GM12878 (cell line): ENCODE data around the gene TMEM181.

Source experiments
- BHLHE40 ChIP-seq, 2 experiments: fragments of 450-650 bp in 1 of 2; IDR thresholded peaks; 2 replicates each; pipeline ENCODE4 v1.6.1; 2011 to 2017; ENCODE audit warnings: low read depth in 2 of 2, borderline replicate concordance in 1 of 2, improper control_type of control experiment in 1 of 2, low read length in 1 of 2, mild to moderate bottlenecking in 1 of 2
- CTCF ChIP-seq, 3 experiments: IDR thresholded peaks in 2 of 3; conservative IDR thresholded peaks in 1 of 3; 2 replicates each; pipeline ENCODE4 v1.5.1; 2011; ENCODE audit warnings: low read depth in 3 of 3, low read length in 3 of 3, mild to moderate bottlenecking in 3 of 3, control low read depth in 2 of 3, moderate library complexity in 2 of 3, inconsistent platforms in 1 of 3, mixed read lengths in 1 of 3; ENCODE audit not compliant: control insufficient read depth in 2 of 3, insufficient read depth in 1 of 3; ENCODE audit errors: extremely low read depth in 1 of 3
- POLR2AphosphoS2 ChIP-seq: IDR thresholded peaks from 2 replicates; pipeline ENCODE4 v1.6.1; 2011; ENCODE audit warnings: low read depth, mild to moderate bottlenecking, low read length, improper control_type of control experiment, moderate library complexity
- POLR2AphosphoS5 ChIP-seq: IDR thresholded peaks from 2 replicates; pipeline ENCODE4 v1.6.1; 2011; ENCODE audit warnings: mild to moderate bottlenecking, low read length, inconsistent platforms
- ZNF207 ChIP-seq: fragments of 450-650 bp; IDR thresholded peaks from 2 replicates; pipeline ENCODE4 v1.6.1; 2014; ENCODE audit warnings: antibody characterized with exemption, mild to moderate bottlenecking, borderline replicate concordance
- TF ChIP-seq, protein P1 (sequence below): IDR thresholded peaks from 2 replicates; pipeline ENCODE4 v1.6.1; 2012; ENCODE audit warnings: low read depth, low read length, improper control_type of control experiment

DNA sequence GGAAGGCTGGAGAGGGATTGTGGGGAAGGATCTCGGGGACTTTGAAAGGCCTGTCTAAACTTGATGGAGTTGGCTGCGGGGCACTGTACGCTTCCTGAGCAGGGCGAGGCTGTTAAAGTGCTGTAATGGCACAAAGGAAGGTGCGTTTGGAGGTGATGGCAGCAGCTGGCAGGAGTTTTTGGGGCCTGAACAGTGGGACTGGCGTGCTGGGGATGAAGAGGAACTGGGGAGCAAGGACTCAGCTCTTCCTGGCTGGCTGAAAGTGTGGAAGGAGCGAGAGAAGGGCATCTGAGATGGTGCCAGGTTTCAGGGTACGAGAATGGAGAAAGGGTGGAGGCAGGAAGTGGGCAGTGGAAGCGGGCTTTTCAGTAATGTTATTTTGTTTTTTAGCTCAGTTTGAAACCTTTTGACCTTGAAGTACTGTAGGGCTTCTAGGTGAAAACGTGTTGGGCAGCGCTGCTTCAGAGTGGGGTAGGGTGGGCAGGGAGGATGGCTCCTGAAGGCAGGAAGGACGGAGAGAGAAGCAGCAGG is 8.0 kb downstream of the TMEM181 start:
- TF ChIP-seq POLR2AphosphoS5, result no peak
- TF ChIP-seq ZNF207, result no peak
- no peak for TF ChIP-seq POLR2AphosphoS2
- TF ChIP-seq, protein P1, sequence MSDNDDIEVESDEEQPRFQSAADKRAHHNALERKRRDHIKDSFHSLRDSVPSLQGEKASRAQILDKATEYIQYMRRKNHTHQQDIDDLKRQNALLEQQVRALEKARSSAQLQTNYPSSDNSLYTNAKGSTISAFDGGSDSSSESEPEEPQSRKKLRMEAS, result no peak
- TF ChIP-seq CTCF (IDR thresholded peaks at IDR 0.05 in 2 of 3, conservative IDR thresholded peaks at IDR 0.05 in 1 of 3; ENCODE audit: control insufficient read depth in 2 of 3, extremely low read depth in 1 of 3, insufficient read depth in 1 of 3, low read depth in 3 of 3, low read length in 3 of 3), result no peak
- no peak for TF ChIP-seq BHLHE40 (IDR thresholded peaks at IDR 0.05; ENCODE audit: borderline replicate concordance in 1 of 2, low read depth in 2 of 2, low read length in 1 of 2)
